Mesodermal cell (in vitro differentiated cells): Measurements from ENCODE around the gene ITGA6. TPM values are rescaled to one million over a fixed set of nuclear protein-coding genes. Genes with fewer than 3 reads are reported as not detected.

Experiments
- H3K27ac ChIP-seq: 2 replicates; pipeline ENCODE4 v1.7.0; 2013; ENCODE audit warnings: mild to moderate bottlenecking, low read depth, low read length, moderate library complexity; ENCODE audit not compliant: severe bottlenecking
- H3K36me3 ChIP-seq: 2 replicates; pipeline ENCODE4 v1.7.1; 2013; ENCODE audit warnings: mild to moderate bottlenecking, low read length, moderate library complexity; ENCODE audit not compliant: control insufficient read depth, insufficient read depth
- H3K4me1 ChIP-seq: one replicate; pipeline ENCODE4 v1.7.1; 2013; ENCODE audit warnings: mild to moderate bottlenecking, low read length; ENCODE audit not compliant: insufficient read depth, control insufficient read depth, poor library complexity, severe bottlenecking
- H3K4me3 ChIP-seq: 2 replicates; pipeline ENCODE4 v1.7.0; 2013; ENCODE audit warnings: low read length, control low read depth, mild to moderate bottlenecking; ENCODE audit not compliant: insufficient read depth, poor library complexity, severe bottlenecking; ENCODE audit errors: extremely low read depth
- H3K9me3 ChIP-seq: 2 replicates; pipeline ENCODE4 v1.7.1; 2013; ENCODE audit warnings: mild to moderate bottlenecking, low read length, moderate library complexity; ENCODE audit not compliant: control insufficient read depth
- WGBS, 2 experiments: methylation state at CpG; one replicate each; pipeline ENCODE4 v1.1.5; 2013; ENCODE audit warnings: missing lambda C conversion rate in 2 of 2; ENCODE audit not compliant: insufficient coverage in 2 of 2; 5-methylcytosine and 5-hydroxymethylcytosine counted together
- polyA plus RNA-seq, 2 experiments: library from polyadenylated mRNA; stranded (reverse); fragments of 50-300 nt; gene quantifications; one replicate each; pipeline ENCODE4 v1.2.3, GENCODE V29; 2013

Gene ITGA6
- polyA plus RNA-seq (2013, experiment 1 of 2) = 55.3 TPM
- 51.8 TPM for polyA plus RNA-seq (2013, experiment 2 of 2)

DNA sequence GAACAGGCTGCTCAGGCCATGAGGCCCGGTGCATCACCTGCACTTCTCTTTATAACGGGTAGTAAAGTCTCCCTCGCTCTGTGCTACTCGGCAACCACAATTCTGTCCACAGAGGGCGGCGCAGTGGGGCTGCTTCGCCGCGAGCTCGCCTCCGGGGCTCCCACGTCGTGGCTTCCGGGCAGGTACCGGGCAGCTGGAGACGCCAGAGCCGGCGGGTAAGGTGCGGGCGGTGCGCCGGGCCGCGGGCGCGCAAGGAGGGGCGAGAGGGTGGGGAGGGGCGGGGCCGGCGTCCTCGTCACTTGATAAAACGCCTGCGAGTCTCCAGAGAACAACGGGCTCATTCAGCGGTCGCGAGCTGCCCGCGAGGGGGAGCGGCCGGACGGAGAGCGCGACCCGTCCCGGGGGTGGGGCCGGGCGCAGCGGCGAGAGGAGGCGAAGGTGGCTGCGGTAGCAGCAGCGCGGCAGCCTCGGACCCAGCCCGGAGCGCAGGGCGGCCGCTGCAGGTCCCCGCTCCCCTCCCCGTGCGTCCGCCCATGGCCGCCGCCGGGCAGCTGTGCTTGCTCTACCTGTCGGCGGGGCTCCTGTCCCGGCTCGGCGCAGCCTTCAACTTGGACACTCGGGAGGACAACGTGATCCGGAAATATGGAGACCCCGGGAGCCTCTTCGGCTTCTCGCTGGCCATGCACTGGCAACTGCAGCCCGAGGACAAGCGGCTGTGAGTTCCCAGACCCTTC, at the start of gene ITGA6:
ITGA6 (plus strand) TSS at position 331 of the 734 bp plus-strand sequence.
- Histone ChIP-seq H3K9me3 (no peaks in the 10 kb centered on the region), H3K27ac (no peak within 1 kb of the TSS), H3K4me3 (peak within 1 kb of the TSS; percentile 73), H3K4me1 (peaks cover 10% of the 10 kb centered on the region), H3K36me3 (peaks cover 4% of the 10 kb centered on the region)
- WGBS, 2 experiments = 1% methylated on average over 58 to 61 of the region's 79 CpGs

GRCh38 chr2:172380436-172381274, 46.7 kb upstream of the ITGA6 start:
- H3K4me1 ChIP-seq = peaks cover 6% of the 10 kb centered on the region
- H3K4me3 ChIP-seq = no peak overlapping the region
- peak overlapping the region; percentile 36 for H3K27ac ChIP-seq
- H3K9me3 ChIP-seq = peaks cover 4% of the 10 kb centered on the region
- H3K36me3 ChIP-seq = no peaks in the 10 kb centered on the region
- WGBS, 2 experiments = 11 to 19% methylated on average over 3 to 4 of the region's 8 CpGs

GRCh38 chr2:172381275-172382027, 45.9 kb upstream of the ITGA6 start:
- WGBS, 2 experiments = 30 to 34% methylated on average over 2 of the region's 3 CpGs
- H3K4me1 ChIP-seq = peaks cover 6% of the 10 kb centered on the region
- H3K27ac ChIP-seq = no peak overlapping the region

DNA sequence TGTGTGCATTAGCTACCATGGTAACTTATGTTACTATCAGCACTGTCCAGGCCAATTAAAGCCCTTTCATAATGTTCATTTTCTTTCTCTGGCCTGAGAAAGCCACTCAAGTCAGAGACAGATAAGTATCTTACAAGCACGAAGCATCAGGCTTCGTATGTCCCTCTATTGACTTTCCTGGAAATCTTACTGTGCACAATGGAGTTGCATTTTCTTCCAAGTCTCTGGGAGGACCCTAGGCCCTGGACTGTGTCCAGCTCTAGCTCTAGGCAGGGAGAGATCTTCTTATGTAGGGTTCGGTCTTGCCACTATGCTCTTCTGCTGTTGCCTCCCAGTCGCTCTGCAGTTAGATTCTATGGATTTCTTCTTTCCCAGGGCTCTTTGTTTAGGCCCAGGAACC, 40.0 kb upstream of the ITGA6 start:
- no peaks in the 10 kb centered on the region for H3K4me1 ChIP-seq
- 95 to 98% methylated on average over 3 to 4 of the region's 4 CpGs for WGBS, 2 experiments
- H3K36me3 ChIP-seq = no peaks in the 10 kb centered on the region
- H3K27ac ChIP-seq = no peak overlapping the region
- H3K9me3 ChIP-seq = no peaks in the 10 kb centered on the region
- no peak overlapping the region for H3K4me3 ChIP-seq

More at GRCh38 chr2:172381275-172382027, 45.9 kb upstream of the ITGA6 start:
- Histone ChIP-seq H3K9me3 (peaks cover 4% of the 10 kb centered on the region), H3K36me3 (no peaks in the 10 kb centered on the region), H3K4me3 (no peak overlapping the region)

- 92 to 97% methylated on average over 2 to 3 of the region's 4 CpGs for WGBS, 2 experiments
- H3K27ac ChIP-seq = no peak overlapping the region
- H3K9me3 ChIP-seq = no peaks in the 10 kb centered on the region
- no peaks in the 10 kb centered on the region for H3K4me1 ChIP-seq
- no peaks in the 10 kb centered on the region for H3K36me3 ChIP-seq
- no peak overlapping the region for H3K4me3 ChIP-seq
Observed at GRCh38 chr2:172389685-172390339, 37.6 kb upstream of the ITGA6 start.

DNA sequence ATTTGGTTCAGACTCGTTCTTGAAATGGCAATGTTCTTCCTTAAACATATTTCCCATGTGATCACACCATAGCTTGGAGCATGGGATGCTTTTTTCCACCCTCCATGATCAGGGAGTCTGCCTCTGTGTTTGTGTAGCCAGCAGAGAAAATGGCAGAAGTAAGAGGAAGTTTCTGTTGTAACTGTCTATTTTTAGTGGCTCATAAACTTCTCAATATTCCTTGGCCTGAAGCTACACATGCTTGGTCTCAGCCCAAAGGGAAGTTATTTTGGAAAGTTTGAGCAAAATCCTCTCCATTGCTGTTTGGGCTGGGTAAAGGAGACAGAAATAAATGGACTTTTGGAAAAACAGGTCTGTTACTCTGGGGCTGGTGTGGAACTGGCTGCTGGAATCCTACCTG, 33.4 kb upstream of the ITGA6 start:
- H3K4me3 ChIP-seq = no peak overlapping the region
- no peaks in the 10 kb centered on the region for H3K9me3 ChIP-seq
- H3K27ac ChIP-seq = no peak overlapping the region
- no peaks in the 10 kb centered on the region for H3K4me1 ChIP-seq
- 100% methylated on average over 1 of the region's 1 CpG; no CpG with 5 or more reads in 1 of the 2 experiments for WGBS, 2 experiments
- H3K36me3 ChIP-seq = no peaks in the 10 kb centered on the region

DNA sequence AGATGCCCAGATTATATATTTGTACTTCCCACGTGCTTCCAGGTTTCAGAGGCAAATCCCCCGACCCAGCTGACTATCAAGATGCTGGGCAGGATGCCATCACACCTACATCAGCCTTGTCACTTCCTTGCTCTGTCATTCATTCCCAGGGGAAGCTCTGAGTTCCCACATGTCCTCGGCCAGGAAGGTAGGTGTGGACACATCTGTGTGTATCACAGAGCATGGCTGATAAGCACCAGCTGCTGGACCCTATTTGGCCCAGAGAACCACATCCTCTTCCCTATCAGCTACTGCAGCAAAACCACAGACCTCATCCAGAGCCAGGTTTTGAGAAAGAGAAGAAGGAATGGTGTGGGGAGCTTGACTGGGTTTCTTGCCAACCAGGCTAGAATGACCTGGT, 31.9 kb upstream of the ITGA6 start:
- Histone ChIP-seq H3K4me3 (no peak overlapping the region), H3K27ac (no peak overlapping the region), H3K36me3 (no peaks in the 10 kb centered on the region), H3K4me1 (no peaks in the 10 kb centered on the region), H3K9me3 (no peaks in the 10 kb centered on the region)
- WGBS, 2 experiments = 89 to 94% methylated on average over 2 of the region's 3 CpGs

DNA sequence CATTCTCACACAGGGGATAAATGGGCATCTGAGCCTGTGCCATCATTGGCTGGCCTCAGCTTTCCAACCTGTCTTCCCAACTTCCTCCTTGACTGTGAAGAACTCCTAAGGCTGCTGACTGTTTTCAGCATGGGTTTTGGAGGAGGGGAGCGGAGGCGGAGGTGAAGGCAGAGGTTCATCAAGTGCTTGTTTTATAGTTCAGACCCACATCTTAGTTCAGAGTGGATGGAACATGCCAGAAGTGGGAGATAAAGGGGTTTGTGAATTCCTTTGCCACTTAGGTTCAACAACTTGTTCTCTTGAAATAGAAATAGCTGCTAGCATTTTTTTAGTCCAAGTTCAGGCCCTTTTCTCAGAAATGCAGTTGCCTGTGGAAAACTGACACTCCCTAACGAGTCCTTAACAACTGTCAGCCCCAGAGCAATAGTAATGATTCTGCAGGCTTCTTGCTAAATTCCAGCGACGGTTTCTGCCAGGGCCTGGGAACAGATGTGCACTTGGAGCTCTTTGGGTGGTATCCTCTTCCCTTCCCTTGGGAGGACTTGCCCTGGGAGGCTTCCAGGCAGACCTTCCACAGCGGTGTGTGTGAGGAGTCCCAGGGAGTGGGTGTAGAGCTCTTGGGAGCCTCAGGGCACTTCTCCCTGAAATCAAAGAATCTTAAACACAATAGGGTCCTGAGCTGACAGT, 30.1 kb upstream of the ITGA6 start:
- no peaks in the 10 kb centered on the region for H3K9me3 ChIP-seq
- H3K27ac ChIP-seq = no peak overlapping the region
- H3K4me1 ChIP-seq = no peaks in the 10 kb centered on the region
- no peaks in the 10 kb centered on the region for H3K36me3 ChIP-seq
- H3K4me3 ChIP-seq = no peak overlapping the region
- WGBS, 2 experiments = 43 to 65% methylated on average over 3 to 5 of the region's 6 CpGs

GRCh38 chr2:172398440-172398839, 28.9 kb upstream of the ITGA6 start:
- Histone ChIP-seq H3K4me3 (no peak overlapping the region), H3K9me3 (no peaks in the 10 kb centered on the region), H3K36me3 (no peaks in the 10 kb centered on the region), H3K27ac (no peak overlapping the region), H3K4me1 (peaks cover 2% of the 10 kb centered on the region)
- WGBS, 2 experiments = no CpG with 5 or more reads among the region's 2 CpGs

- Histone ChIP-seq H3K27ac (no peak overlapping the region), H3K4me3 (no peak overlapping the region), H3K4me1 (peaks cover 11% of the 10 kb centered on the region), H3K36me3 (no peaks in the 10 kb centered on the region), H3K9me3 (no peaks in the 10 kb centered on the region)
- 70 to 84% methylated on average over 2 to 5 of the region's 5 CpGs for WGBS, 2 experiments
Observed at GRCh38 chr2:172399765-172400164, 27.6 kb upstream of the ITGA6 start.
